ENCODE results near the gene PPM1H. TPM values are rescaled to one million over a fixed set of nuclear protein-coding genes. Genes with fewer than 3 reads are reported as not detected.

PPM1H gene
- total RNA-seq, 1 donor = 13.4 TPM

- Histone ChIP-seq H2AFZ (ENCODE audit: low read length) (no peak overlapping the region), H3K36me3 (ENCODE audit: insufficient read depth, low read length) (no peaks in the 10 kb centered on the region), H3K27me3 (ENCODE audit: insufficient read depth, low read length) (no peaks in the 10 kb centered on the region), H3K9me3 (ENCODE audit: low read depth, low read length) (no peaks in the 10 kb centered on the region), H3K4me3 (ENCODE audit: insufficient read depth, low read length) (no peak overlapping the region), H4K20me1 (ENCODE audit: insufficient read depth, low read length) (no peaks in the 10 kb centered on the region), H3K27ac (ENCODE audit: low read depth, low read length) (no peak overlapping the region), H3K79me2 (ENCODE audit: insufficient read depth, low read length) (no peaks in the 10 kb centered on the region), H3K4me1 (ENCODE audit: insufficient read depth, low read length) (peaks cover 16% of the 10 kb centered on the region), H3K4me2 (ENCODE audit: insufficient read depth, low read length) (no peak overlapping the region)
- no peak for TF ChIP-seq CTCF (IDR thresholded peaks at IDR 0.05; ENCODE audit: extremely low read depth, low read depth, low read length)
- DNase-seq (ENCODE audit: insufficient read length, low spot score, missing footprints) = no peak
Measured at GRCh38 chr12:62642486-62642885, 292.5 kb downstream of the PPM1H start.

GRCh38 chr12:62640910-62641448 is 294.0 kb downstream of the PPM1H start:
- H3K27ac ChIP-seq (ENCODE audit: low read depth, low read length) = peak overlapping the region; percentile 34
- no peaks in the 10 kb centered on the region for H3K9me3 ChIP-seq (ENCODE audit: low read depth, low read length)
- no peaks in the 10 kb centered on the region for H3K79me2 ChIP-seq (ENCODE audit: insufficient read depth, low read length)
- H2AFZ ChIP-seq (ENCODE audit: low read length) = no peak overlapping the region
- H3K4me3 ChIP-seq (ENCODE audit: insufficient read depth, low read length) = no peak overlapping the region
- DNase-seq (ENCODE audit: insufficient read length, low spot score, missing footprints) = no peak
- no peaks in the 10 kb centered on the region for H4K20me1 ChIP-seq (ENCODE audit: insufficient read depth, low read length)
- no peak overlapping the region for H3K4me2 ChIP-seq (ENCODE audit: insufficient read depth, low read length)
- H3K36me3 ChIP-seq (ENCODE audit: insufficient read depth, low read length) = no peaks in the 10 kb centered on the region
- H3K27me3 ChIP-seq (ENCODE audit: insufficient read depth, low read length) = no peaks in the 10 kb centered on the region
- TF ChIP-seq CTCF (IDR thresholded peaks at IDR 0.05; ENCODE audit: extremely low read depth, low read depth, low read length) = no peak
- peaks cover 14% of the 10 kb centered on the region for H3K4me1 ChIP-seq (ENCODE audit: insufficient read depth, low read length)

GRCh38 chr12:62637679-62638078 is 297.3 kb downstream of the PPM1H start:
- no peak overlapping the region for H3K27ac ChIP-seq (ENCODE audit: low read depth, low read length)
- H3K36me3 ChIP-seq (ENCODE audit: insufficient read depth, low read length) = no peaks in the 10 kb centered on the region
- peaks cover 23% of the 10 kb centered on the region for H3K4me1 ChIP-seq (ENCODE audit: insufficient read depth, low read length)
- H3K27me3 ChIP-seq (ENCODE audit: insufficient read depth, low read length) = no peaks in the 10 kb centered on the region
- H3K79me2 ChIP-seq (ENCODE audit: insufficient read depth, low read length) = no peaks in the 10 kb centered on the region
- no peaks in the 10 kb centered on the region for H4K20me1 ChIP-seq (ENCODE audit: insufficient read depth, low read length)
- H3K4me2 ChIP-seq (ENCODE audit: insufficient read depth, low read length) = no peak overlapping the region
- H3K4me3 ChIP-seq (ENCODE audit: insufficient read depth, low read length) = no peak overlapping the region
- no peak overlapping the region for H2AFZ ChIP-seq (ENCODE audit: low read length)
- TF ChIP-seq CTCF (IDR thresholded peaks at IDR 0.05; ENCODE audit: extremely low read depth, low read depth, low read length) = no peak
- DNase-seq (ENCODE audit: insufficient read length, low spot score, missing footprints) = no peak
- no peaks in the 10 kb centered on the region for H3K9me3 ChIP-seq (ENCODE audit: low read depth, low read length)

- Histone ChIP-seq H3K36me3 (ENCODE audit: insufficient read depth, low read length) (no peaks in the 10 kb centered on the region), H4K20me1 (ENCODE audit: insufficient read depth, low read length) (no peaks in the 10 kb centered on the region), H3K27ac (ENCODE audit: low read depth, low read length) (no peak overlapping the region), H3K9me3 (ENCODE audit: low read depth, low read length) (no peaks in the 10 kb centered on the region), H3K4me1 (ENCODE audit: insufficient read depth, low read length) (peaks cover 30% of the 10 kb centered on the region), H3K27me3 (ENCODE audit: insufficient read depth, low read length) (no peaks in the 10 kb centered on the region), H3K4me2 (ENCODE audit: insufficient read depth, low read length) (no peak overlapping the region), H3K4me3 (ENCODE audit: insufficient read depth, low read length) (no peak overlapping the region), H3K79me2 (ENCODE audit: insufficient read depth, low read length) (no peaks in the 10 kb centered on the region), H2AFZ (ENCODE audit: low read length) (no peak overlapping the region)
- no peak for DNase-seq (ENCODE audit: insufficient read length, low spot score, missing footprints)
- no peak for TF ChIP-seq CTCF (IDR thresholded peaks at IDR 0.05; ENCODE audit: extremely low read depth, low read depth, low read length)
Measured at GRCh38 chr12:62635649-62636048, 299.3 kb downstream of the PPM1H start.

All from osteoblast (primary cell).